ENCODE data around the gene MRPS33.
"Not testable (repeated sequence)": the region's sequence is repeated elsewhere in the genome, so short reads cannot be mapped to it uniquely, and the experiment has no call there.

Gene MRPS33

DNA sequence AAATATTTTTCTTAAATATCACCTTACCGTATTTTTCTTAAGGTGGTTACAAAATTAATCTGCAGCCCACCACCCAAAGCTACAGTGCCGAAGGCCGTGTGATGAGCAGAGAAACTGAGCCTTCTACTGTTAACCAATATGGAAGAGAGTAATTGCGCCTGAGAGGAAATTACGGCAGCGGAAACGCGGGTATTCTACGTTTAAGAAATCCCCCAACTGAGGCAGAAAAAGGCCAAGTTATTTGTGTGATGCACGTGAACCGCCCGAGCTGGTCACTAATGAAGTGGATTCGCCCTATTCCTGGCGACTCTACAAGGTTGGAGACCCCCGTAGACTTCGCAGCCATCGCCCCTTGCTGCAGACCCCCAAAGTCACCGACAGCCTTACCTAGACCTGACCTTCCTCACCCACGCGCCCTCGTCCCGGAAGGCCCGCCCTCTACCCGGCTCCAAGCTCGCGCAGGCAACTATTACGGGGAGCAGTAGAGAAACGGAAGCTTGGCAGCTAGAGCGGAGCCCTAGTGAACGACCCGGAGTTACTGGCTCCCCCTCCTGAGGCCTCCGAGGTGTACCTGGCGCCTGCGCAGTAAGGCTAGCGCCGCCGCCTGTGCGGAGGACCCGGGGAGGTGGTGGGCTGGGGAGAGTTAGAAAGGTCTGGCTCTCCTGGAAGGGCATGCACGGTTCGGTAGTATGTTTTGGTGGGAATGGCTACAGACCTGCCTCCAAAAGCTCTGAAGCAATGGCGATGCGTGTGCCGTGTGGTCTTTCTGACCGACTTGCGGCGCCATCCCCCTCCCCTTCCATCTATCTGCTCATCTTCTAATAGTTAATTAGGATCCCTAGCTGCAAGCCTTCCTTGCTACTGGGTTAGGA is at the start of gene MRPS33:
Gene MRPS33 (minus strand): TSS at position 429 of the 872 bp plus-strand sequence. CDS start 4,319 bp downstream, outside the sequence.
- peak; percentile 95 for DNase-seq

DNA sequence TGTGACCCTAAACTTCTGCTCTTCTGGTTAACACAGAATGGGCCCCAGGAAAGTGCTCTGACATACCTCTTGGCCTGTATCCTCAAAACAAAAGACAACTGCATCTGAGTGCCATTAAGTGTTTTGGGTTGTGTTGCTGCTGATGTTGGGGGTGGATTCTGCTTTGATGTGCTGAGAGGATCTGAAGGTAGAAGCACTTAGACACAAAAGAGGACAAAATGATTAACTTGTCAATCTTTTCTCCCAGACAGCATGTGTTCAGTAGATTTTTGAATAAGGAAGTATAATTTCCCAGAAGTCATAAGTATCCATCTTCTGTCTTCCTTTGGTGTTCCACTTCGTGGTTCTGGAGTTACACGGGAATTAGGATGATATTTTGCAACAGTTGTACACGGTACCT is 43.0 kb upstream of the MRPS33 start:
- no peak for DNase-seq

DNA sequence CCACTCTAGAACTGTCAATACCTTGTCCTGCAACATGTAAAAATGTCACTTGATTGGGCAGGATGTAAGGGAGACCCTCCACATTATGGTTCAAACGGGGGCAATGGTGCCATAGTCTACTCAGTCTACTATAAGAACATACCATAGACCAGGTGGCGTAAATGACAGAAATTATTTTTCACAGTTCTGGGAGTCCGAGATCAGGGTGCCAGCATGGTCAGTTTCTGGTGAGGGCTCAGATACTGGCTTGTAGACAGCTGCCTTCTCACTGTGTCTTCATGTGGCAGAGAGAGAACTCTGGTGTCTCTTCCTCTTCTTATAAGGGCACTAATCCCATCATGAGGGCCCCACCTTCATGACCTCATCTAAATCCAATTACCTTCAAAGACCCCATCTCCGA is 40.4 kb upstream of the MRPS33 start:
- no peak for DNase-seq

DNA sequence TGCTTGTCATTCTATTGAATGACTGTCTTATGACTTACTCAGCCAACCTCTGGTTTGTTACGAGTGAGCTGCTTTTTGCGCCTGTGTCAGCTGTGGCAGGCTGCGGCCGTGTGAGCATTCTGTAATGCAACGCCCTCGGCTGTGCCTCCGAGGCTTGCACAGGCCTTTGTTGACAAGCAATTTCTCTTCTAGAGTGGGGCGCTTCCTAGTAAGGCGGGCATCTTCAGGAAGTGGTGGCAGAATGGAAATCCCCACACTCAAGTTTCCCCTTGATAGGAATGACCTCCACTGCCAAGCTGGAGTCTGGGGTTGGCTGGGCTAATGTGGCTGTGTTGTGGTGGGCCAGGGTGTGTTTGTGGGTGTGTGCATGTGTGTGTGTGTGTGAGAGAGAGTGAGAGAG is 38.9 kb upstream of the MRPS33 start:
- DNase-seq = no peak

DNA sequence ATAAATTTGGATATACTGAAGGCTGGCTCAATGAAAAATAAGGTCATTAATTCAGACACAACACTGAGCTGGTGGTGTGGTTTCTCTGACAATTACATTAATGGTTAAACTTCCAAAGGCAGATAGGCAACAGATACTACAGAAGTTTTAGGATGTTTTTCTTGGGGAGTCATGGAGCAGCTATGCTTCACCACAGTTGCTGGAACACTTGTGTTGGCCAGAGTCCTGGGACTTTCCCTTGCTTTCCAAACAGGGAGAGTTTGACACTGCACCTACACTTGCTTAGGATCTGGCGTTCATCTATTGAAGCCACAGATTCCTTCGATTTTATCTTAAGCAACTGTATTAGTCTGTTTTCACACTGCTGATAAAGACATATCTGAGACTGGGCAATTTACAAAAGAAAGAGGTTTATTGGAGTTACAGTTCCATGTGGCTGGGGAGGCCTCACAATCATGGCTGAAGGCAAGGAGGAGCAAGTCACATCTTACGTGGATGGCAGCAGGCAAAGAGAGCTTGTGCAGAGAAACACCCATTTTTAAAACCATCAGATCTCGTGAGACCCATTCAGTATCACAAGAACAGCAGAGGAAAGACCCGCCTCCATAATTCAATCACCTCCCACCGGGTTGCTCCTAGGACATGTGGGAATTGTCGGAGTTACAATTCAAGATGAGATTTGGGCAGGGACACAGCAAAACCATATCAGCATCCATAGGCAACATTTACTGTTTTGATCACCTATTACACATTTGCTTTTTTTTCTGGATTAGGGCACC is 31.3 kb upstream of the MRPS33 start:
- DNase-seq = no peak

DNA sequence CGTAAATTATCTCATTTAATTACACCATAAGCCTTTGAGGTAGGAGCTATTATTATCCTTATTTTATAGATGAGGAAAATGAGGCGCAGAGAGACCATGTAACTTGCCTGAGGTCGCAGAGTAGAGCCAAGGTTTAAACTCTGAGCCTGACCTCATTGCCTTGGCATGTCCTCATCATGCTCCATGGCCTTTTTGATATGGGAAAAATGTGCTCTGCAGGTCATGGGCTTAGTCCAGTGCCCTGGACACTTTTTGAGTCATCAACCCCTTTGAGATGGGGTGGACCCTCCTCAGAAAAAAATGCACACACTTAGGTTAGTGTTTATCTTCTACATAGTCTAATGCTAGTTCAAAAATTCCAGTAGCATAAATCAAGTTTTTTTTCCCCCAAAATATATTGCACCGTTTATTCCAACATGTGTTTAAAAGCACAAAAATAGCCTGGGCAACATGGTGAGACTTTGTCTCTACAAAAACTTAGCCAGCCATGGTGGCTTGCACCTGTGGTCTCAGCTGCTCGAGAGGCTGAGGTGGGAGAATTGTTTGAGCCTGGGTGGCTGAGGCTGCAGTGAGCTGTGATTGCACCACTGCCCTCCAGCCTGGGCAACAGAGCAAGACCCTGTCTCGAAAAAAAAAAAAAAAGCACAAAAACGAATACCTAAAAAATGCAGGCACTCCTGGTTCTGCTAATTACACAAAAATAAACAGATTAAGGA is 30.5 kb upstream of the MRPS33 start:
- DNase-seq = no peak

DNA sequence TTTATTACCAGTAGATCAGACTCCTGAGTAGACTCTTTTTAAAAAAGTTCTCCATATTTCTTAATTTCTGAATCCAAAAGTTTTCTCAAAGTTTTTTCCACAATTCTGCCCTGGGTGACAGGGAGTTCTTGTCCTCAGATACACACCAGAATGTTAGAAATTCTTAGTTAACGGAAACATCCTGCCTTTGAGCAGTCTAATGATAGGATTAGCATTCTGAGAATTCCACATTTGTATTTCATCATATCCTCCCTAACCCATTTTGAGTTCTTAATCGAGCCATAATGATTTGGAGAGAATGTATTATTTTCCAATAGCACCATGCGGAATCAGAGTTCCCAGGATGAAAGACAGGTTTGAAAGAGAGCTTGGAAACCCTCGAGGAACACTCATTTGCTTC is 28.9 kb upstream of the MRPS33 start:
- DNase-seq = no peak

DNA sequence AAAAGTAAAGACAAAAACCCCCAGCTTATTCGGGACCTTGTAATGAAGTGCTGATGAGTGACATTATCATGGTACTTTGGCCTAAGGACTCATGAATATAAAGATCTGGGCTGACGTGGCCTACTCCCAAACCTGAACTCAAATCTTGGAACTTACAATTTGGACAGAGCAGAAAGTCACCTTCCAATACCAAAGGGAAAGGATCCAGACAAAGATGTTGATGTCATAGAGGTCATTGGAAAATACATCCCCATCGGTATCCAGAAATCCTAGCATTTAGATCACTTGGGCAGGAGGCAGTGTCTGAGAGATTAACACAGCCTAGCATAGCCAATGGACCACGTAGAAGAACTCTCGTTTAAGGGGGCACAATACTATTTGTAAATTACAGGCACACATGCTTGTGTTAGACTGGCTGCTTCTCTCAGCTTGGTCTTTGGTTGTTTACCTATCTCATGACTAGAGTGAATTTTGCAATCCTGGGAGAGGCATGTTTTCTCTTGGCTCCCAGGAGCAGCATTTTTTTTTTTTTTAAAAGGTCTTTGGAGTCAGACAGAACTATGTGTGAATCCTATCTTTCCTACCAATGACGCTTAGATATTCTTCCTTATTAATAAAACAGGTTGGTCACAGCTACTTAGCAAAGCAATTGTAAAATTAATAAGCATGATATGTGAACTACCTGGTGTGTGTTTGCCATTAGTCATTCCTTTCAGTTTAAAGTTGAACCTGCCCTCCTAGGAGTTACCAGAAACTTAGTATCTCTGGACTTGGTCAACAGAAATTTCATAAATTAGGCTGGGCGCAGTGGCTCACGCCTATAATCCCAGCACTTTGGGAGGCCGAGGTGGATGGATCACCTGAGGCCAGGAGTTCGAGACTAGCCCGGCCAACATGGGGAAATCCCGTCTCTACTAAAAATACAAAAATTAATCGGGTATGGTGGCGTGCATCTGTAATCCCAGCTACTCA is 27.8 kb upstream of the MRPS33 start:
- DNase-seq = no peak

DNA sequence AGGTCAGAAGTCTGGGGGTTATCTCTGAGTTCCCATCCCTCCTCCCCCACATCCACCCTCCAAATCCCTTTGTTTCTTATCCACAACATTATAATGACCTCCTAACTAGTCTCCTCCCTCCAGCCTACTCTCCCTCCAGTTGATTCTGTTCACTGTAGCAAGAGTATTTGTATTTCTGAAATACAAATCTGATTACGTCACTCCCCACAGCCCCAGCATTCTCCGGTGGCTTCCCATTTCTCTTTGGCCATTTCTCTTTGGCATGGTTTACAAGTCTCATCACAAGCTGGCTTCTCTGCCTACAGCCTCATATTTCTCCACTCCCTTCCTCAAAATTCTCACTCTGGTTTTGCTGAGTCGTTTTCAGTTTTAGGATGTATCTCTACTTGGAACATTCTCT is 24.6 kb upstream of the MRPS33 start:
- no peak for DNase-seq

DNA sequence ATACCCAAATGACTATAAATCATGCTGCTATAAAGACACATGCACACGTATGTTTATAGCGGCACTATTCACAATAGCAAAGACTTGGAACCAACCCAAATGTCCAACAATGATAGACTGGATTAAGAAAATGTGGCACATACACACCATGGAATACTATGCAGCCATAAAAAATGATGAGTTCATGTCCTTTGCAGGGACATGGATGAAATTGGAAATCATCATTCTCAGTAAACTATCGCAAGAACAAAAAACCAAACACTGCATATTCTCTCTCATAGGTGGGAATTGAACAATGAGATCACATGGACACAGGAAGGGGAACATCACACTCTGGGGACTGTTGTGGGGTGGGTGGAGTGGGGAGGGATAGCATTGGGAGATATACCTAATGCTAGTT is 23.3 kb upstream of the MRPS33 start:
- DNase-seq = not testable (repeated sequence)

DNA sequence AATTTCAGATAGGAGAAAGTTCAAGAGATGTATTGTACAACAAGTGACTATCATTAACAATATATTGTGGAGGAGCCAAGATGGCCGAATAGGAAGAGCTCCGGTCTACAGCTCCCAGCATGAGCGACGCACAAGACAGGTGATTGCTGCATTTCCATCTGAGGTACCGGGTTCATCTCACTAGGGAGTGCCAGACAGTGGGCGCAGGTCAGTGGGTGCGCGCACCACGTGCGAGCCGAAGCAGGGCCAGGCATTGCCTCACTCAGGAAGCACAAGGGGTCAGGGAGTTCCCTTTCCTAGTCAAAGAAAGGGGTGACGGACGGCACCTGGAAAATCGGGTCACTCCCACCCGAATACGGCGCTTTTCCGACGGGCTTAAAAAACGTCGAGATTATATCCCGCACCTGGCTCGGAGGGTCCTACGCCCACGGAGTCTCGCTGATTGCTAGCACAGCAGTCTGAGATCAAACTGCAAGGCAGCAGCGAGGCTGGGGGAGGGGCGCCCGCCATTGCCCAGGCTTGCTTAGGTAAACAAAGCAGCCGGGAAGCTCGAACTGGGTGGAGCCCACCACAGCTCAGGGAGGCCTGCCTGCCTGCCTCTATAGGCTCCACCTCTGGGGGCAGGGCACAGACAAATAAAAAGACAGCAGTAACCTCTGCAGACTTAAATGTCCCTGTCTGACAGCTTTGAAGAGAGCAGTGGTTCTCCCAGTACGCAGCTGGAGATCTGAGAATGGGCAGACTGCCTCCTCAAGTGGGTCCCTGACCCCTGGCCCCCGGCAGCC is 18.0 kb upstream of the MRPS33 start:
- not testable (repeated sequence) for DNase-seq

DNA sequence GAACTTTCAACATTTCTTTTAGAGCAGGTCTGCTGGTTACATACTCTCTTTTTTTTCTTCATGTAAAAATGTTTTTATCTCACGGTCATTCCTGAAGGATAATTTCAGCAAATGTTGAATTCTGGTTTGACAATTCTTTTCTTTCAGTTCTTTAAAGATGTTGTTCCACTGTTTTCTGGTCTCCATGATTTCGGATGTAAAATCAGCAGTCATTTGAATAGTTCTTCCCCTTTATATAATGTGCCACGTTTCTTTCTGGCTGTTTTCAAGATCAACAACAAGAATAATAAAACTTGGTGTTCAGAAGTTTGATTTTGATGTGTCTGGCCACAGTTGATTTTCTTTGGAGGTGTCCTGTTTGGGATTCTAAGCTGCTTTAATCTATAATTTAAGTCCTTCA is 14.0 kb upstream of the MRPS33 start:
- DNase-seq = no peak

DNA sequence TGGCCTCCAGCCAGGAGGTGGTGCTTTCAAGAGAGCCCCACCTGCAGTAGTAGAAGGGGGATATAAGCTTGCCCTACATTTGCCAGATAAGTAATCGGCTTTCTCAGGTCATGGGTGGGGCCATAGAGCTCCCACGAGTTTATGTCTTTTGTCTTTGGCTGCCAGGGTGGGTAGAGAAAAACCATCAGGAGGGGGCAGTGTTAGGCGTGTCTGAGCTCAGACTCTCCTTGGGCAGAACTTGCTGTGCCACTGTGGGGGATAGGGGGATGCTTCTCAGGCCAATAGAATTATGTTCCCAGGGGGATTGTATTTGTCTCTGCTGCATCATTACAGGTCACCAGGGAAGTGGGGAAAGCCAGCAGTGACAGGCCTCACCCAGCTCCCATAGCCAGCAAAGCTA is 12.3 kb upstream of the MRPS33 start:
- DNase-seq = no peak

DNA sequence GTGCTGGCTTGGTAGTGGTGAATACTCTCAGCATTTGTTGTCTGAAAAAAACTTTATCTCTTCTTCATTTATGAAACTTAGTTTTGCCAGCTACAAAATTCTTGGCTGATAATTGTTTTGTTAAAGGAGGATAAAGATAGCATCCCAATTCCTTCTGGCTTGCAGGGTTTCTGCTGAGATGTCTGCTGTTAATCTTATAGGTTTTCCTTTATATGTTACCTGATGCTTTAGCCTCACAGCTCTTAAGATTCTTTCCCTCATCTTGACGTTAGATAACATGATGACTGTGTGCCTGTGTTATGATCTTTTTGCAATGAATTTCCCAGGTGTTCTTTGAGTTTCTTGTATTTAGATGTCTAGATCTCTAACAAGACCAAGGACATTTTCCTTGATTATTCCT is 9.9 kb upstream of the MRPS33 start:
- no peak for DNase-seq

DNA sequence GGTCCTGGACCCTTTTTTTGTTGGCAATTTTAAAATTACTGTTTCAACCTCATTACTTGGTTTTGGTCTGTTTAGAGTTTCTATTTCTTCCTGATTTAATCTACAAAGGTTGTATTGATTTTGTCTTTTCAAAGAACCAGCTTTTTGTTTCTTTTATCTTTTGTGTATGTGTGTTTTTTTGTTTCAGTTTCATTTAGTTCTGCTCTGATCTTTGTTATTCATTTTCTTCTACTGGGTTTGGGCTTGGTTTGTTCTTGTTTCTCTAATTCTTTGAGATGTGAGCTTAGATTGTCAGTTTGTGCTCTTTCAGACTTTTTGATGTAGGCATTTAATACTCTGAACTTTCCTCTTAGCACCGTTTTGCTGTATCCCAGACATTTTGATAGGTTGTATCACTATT is 8.5 kb upstream of the MRPS33 start:
- no peak for DNase-seq

DNA sequence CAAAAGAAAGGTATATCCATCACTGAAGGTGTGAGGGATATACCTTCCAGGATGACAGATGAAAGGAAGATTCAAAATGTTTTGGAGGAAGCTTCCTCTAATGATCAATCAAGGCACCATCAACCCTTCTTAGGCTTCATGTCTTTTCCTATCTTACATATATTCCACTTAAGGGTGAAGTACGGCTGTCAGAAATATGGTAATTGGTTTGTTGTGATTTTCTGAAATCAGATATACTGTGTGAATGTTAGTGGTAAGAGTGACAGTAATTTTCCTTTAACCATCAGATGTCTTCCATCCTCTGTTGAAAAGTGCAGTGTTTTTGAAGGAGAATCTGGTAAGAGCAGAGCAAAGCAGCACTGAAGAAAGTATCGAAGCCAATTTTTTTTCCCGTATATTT is 2.8 kb upstream of the MRPS33 start:
- no peak for DNase-seq

DNA sequence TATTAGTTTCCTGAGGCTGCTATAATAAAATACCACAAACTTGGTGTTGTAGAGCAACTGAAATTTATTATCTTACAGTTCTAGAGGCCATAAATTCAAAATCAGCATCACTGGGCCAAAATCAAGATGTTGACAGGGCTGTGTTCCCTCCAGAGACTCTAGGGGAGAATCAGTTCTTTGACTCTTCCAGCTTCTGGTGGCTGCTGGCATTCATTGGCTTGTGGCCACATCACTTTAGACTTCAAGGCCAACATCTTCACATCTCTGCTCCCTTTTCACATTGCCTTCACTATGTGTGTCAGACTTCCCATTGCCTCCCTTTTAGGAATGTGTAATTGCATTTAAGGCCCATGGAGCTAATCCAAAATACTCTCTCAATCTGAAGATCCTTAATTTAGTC is 1.6 kb upstream of the MRPS33 start:
- no peak for DNase-seq

DNA sequence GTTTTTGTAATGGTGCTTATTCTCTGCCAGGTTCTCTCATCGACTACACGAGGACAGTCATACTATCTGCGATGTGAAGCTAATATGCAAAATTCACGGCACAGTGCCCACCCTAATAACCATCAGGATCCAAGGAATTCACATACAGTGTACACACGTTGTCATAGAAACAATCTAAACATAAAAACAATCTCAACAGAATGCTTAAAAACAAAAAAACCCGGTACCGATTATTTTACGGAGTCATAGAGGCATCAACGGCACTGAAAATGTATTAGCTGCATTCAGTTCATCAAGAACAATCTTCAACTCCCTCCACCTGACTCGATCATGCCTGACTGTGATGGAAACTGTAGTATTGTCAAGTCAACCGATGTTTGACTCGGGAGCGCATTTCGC is 628 bp downstream of the MRPS33 start:
- DNase-seq = peak; percentile 45

DNA sequence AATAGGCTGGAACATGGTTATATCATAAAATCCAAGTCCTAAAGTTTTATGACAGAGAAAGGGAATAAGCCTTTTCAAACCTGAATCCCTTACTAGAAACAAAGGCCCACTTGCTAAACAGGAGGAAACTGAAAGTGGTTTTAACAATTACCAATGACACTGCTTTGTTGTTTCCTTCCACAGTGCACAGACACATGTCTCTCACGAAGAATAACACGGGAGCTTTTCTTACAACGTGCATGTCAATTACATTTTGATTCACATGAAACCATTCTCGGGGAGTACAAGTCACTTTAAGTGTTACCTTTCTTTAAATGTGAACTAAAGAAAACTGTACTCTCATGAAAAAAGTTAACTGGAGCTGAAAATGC is 1.4 kb downstream of the MRPS33 start:
- DNase-seq = no peak

DNA sequence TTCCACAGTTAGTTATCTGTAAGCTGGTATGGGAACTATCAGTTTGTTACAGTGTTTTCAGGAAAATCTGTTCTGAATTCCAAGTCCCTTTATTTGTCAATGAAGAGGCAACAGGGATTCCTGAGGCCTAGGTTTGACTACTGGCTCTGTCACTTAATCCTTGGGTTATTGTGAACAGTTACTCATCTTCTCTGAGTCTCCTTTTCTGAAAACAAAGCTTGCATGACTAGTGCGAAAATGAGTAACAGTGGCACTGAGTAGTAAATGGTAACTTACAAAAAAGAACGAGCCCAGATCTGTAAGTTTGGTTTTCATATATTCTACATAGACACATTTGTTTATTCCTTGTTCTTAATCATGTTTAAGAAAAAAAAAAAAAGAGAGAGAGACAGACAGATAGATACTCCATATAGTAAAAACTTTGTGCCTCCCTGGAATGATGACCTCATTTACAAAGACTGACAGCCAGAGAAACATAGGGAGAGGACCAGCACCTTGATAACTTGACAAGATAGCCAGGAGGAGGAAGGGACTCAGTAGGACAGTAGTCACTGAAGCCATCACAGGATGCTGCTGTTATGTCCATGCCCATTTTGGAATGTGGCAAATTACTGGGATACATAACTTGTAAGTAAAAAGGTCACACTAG is 1.9 kb downstream of the MRPS33 start:
- DNase-seq = no peak

DNA sequence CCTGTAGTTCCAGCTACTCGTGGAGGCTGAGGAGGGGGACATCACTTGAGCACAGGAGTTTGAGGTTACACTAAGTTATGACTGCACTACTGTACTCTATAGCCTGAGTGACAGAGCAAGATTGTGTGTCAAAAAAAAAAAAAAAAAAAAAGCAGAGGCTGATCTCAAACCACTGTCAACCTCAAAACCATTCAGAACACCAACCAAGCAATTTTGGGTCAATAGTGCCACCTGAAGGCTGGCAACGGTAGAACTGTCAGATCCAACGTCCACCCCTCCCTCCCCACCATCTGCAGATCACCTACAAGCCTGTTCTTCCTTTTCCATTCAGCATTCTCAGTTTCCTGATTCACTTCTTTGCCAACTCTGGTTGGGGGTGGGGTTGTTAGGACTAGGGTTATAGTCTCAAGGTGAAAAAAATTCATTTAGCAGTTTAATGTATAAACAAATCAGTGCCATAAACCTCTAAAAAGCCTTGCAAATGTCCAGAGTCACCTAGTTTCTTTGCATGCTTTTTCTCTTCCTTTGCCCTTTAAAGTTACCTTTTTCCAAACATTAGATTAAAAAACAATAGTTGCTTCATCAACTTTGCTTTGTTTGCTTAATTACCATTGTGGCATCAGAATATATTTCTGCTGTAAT is 2.6 kb downstream of the MRPS33 start:
- no peak for DNase-seq

Data from NCI-H2081 treated with DMSO at 0.1 percent for 48 hours (cell line).